NCI-H510A (cell line): ENCODE data around the gene GALT.

Experiments
- DNase-seq: peaks from one replicate; lab custom pipeline; 2025; lab: John Stamatoyannopoulos, UW

The GALT gene

DNA sequence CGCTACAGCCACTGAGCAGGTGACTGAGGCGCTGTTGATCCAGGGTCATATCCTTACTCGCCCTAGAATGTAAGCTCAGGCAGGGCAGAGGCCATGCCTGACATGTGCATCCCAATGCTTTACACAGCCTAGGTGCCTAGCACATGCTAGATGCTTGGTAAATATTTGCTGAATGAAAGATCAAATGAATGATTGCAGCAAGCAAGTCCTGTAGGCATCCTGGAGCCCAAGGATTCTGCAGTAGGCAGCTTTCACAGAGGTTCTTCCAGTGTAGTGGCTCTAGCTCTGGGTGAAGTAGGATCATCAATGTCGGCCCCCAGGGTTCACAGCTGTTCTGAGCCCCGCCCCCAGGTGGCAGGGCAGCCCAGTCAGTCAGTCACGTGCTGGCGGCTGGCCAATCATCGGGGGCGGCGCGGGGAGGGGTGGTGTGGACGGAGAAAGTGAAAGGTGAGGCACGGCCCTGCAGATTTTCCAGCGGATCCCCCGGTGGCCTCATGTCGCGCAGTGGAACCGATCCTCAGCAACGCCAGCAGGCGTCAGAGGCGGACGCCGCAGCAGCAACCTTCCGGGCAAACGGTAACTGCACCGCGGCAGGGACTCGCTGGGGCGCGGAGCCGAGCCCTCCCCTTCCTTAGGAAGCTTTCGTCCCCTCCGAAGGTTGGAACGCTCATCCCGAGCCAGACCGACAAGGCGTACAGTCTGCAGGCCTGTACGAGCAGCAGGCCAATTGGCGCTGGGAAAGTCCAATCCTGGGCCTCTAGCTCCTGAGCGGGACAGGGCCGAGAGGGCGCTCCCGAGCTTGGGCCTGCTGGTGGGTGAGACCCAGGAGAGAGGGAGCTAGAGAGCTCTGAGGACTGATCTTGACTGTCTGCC, at the start of gene GALT:
TSS of gene GALT (plus strand) at position 465 of the 873 bp plus-strand sequence. CDS start at position 495, 30 bp downstream.
- DNase-seq, result peak; percentile 78

DNA sequence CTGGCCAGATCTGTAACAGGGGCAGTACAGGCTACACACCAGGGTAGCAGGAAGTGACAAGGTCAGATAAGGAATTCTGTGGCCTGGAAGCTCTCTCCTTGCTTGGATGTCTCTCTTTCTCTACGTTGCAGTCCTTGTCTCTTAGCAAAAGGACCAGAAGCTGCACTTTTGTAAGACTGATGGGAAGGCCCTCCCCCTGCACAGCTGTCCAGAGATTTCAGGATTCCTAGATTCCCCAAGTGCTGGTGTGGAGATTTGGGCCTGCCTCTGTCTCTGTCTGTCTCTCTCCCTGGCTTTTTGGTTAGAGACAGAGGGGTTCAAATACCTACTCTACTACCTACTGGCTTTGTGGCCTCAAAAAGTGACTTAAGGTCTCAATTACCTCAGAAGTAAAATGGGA, 46.9 kb upstream of the GALT start:
- no peak for DNase-seq

DNA sequence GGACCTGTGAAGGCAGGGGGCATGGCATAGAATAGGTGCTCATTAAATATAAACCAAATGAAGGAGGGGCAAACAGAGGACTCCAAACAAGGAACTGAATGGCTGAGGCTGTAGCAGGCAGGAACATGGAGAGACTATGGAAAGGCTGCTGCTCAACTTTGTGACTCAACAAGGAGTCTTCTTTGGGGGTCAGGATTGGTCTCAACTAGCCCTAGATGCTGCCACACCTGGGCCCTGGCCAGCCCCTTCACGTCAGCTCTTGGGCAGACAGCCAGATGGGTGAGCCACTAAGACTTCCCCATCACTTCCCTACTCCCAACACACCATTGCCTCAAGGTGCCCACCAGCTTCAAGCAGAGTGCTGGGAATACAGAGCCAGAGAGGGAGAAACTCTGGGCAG, 45.6 kb upstream of the GALT start:
- no peak for DNase-seq

DNA sequence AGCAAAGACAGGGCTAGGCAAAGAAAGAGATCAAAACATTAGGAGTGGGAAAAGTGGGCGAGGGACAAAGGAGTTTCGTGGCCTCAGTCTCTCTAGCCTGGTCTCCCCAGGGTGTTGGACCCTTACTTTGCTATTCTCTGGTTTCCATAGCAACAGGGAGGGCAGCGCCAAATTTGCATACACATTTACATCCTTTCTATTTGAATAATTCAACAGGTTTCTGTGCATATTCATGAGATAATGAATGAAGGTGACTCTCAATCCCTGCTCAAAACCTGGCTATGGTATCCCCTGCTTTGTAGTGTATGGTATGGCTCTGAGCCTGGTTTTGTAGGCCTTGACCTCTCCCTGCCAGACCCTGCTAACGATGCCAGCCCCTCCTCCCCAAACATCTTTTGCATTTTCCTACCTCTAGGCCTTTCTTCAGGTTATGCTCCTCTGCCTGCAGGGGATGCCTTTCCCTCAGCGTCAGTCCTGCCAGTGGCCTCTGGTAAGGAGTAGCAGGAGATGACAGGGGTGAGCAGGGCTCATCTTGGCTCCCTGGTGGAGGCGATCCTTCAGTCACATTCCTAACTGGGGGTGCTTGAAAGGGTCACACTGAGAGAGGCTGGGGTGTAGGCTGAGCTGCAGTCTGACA, 44.4 kb upstream of the GALT start:
- DNase-seq, result no peak

DNA sequence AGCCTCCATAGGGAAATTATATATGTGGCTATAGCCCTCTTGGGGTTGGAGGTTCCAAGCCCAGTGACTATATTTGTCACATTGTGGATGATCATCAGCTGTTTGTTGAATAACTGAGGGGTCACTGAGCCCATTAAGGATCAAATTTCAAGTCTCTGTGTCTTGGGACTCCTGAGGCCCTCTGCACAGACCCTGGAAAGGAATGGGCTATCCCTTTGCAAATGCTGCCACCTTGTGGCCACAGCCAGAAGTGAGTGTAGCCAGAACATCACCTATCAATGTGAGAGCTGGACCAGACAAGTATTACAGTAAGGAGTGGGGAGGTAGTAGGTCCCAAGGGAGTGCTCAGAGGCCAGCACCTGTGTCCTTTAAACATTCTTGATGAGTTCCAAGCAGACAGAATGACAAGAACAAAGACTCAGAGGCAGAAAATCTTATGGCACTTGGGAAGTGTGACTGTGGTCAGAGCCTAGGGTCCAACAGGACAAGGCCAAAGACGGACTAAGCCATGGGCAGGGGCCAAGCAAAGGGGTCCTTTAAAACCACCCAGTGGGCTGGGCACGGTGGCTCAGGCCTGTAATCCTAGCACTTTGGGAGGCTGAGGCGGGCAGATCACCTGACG, 42.8 kb upstream of the GALT start:
- peak; percentile 23 for DNase-seq

DNA sequence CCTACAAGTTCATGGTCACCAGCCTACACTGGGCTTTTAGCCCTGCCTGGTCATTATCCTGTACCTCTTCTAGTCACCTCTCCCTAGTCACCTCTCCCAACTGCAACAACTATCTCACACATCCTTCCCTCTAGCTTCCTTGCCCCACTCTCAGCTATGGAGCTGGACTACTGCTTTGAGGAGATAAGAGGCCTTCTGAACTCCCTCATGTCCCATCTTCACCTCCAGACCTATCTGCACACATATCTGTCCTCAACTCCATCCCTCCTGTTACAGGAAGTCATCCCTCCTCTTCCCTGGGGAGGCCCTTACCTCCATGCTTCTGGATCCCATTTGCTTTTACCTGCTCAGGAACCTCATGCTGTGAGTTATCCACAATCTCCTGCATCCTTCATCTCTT, 40.3 kb upstream of the GALT start:
- no peak for DNase-seq

DNA sequence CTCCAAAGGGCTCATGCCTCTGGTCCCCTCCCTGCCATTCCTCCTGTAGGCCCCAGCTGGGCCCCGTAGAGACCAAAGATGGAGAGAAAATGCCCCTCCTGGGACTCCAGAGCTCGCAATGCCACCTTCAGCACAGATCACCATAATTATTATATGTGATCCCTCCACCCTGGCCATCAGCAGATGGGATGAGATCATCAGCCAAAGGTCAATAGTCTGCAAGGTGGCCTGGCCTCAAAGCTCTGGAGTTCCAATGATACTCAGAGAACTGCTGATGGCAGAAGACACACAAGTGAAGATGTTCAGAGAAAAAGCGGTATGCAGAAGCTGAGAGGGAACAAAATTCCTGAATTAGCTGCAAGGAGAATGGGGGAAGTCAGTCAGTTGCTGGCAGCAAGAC, 39.6 kb upstream of the GALT start:
- no peak for DNase-seq

DNA sequence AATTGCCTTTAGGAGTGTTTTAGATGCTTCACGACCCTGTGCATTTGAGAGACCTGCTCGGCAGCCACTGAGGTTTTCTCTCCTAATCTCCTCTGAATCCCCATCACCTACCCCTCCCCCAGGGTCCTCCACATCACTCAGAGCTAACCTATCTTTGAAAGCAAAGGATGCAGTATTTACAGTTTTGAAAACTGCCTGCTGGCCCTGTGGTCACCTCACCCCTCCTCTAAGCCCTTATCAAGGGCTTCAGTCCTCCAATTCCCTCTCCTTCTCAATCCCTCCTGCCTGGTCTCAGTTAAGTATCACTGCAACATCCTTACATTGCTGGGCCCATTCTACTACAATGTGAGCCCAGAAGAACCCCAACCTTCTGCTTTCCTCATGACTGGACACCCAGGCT, 39.1 kb upstream of the GALT start:
- no peak for DNase-seq

DNA sequence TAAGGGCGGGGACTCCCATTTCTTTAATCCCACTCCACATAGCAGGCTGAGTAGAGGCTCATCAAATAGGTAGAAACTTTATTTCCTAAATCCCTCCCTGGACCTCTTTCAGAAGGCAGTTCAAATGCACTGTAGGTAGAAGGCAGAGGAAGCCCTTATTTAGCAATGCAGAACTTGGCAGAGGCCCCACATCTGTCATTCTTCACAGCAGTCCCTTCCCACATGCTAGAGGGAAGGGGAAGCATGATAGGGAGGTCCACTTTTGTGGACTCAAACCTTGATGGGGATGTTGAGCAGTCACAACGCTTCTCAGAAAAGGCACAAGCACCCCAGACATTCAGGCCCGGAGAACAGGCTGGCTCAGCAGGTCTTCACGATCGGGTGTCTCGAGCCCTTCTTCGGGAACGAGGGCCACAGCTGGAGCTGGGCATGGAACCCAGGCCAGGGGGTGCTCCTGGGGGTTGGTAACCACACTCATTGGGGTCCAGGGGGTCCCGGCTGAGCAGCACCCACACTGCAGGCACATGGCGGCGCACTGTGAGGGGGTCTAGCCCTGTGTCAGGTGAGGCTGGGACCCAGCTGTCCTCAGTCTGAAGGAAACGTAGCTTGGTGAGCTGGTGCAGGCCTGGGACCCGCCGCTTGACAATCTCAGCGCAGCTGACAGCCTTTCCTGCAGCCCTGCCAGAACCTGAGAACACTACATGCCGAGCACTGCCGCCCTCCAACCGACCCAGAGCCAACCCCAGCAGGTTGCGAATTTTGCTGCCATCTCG, 35.9 kb upstream of the GALT start:
- no peak for DNase-seq

DNA sequence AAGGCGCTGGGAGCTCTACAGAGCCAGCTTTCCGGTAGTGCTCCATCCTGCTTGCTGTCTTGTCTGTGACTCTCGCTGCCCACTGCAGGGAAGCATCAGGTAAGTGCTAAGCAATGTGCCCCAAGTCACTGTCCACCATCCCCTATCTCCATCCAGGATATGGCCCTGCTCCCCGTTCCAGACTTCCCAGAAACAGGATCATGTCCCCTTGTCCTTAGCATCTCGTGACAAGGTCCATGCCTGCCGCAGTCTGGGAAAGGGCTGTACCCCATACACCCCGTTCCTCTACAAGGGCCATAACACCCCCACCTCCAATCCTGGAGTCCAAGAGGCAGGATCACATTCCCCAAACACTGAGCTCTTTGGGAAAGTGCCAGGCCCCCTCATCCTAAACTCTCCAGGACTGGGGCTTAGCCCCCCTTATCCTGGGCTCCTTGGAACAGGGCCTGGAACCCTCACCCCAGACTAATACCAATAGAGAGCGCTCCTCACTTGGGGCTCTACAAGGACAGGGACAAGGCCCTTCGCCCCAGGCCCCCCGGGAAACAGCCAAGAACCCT, 35.1 kb upstream of the GALT start:
- DNase-seq, result no peak

DNA sequence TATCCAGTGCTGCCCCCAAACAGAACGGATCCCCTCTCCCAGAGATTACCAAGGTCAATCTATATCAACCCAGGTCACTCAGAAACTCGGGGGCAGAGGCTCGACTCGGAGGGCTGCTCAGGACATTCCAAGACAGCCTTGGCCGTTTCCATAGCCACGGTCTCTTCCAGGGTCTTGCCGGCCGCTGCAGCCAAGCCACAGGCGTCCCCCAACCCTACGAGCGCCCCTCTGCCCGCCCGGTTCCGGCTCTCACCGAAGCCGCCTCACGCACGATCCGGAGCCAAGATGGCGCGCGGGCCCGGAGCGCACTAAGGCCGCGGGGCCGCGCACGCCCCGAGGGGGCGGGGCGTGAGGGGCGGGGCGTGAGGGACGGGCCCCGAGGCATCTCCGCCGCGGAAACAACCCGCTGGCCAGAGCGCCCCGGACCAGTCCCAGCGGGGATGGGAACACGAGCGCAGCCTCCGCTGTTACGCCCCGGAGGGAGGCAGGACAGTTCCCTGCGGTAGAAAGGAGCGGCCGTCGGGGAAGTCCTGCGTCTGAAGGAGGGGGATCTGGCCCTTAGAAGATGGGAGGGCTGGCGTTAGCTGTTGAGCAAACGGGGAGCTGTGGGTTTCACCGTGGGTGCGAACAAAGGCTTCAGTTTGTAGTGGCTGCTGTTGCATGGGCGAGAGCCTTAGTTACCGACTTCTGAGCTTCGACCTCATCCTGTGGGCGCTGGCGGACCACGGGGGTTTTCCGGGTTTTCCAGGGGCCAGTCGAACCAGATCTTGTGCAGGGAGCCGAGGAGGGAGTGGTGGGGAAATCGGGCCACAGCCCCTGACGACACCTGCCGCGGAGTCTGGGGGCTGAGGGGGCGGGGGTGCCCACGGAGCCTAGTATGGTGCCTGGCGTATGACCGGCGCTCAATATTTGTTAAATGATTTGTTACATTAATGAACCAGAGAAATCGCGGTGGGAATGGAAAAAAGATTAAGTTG, 34.4 kb upstream of the GALT start, which contains the start of gene RPP25L:
TSS of gene RPP25L (minus strand) at position 287 of the 977 bp plus-strand sequence. CDS start 801 bp downstream, outside the sequence.
- DNase-seq, result peak; percentile 41

DNA sequence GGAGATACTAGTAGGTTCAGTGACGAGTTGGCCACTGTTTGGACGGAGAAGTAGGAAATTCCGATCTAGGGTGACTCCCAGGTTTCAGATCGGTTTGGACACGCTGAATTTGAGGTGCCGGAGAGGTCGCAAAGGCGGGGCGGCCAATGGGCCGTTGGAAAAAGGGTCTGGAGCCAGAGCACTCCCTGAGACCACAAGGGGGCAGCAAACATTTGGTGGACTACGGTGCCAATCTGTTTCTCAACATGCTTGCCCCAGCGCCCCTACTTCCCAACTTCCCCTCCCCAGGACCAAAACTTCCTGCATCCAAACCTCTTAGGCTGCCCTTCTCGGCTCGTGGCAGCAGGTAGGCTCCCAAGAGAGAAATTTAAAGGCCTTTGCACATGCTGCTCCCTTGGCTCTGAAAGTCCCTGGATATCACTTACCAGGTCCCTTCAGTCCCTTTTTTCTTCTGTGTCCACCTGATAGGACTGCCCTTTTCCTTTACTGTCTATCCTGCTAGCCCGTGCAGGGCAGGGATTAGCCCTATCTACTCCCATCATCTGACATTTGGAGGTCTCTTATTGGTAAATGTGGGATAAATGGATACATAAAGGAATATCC, 33.6 kb upstream of the GALT start:
- peak; percentile 45 for DNase-seq

DNA sequence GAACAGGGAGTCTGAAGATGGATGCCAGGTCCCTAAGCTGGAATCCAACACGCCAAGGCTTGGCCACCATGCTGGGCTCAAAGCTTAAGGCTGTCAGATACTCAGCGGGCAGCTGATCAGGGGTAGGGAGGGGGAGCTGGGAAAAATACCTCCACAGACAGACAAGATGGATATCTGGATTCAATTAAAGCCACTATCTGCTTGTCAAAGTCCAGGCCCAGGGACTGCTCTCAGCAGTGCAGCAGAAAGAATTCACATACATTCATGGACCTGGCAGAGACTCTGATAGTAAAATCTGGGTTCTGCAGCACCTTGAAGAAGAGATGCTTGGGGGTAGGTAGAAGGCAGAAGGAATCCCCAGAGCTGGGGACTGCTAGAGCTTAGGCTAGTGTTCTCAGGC, 31.3 kb upstream of the GALT start:
- DNase-seq, result no peak

DNA sequence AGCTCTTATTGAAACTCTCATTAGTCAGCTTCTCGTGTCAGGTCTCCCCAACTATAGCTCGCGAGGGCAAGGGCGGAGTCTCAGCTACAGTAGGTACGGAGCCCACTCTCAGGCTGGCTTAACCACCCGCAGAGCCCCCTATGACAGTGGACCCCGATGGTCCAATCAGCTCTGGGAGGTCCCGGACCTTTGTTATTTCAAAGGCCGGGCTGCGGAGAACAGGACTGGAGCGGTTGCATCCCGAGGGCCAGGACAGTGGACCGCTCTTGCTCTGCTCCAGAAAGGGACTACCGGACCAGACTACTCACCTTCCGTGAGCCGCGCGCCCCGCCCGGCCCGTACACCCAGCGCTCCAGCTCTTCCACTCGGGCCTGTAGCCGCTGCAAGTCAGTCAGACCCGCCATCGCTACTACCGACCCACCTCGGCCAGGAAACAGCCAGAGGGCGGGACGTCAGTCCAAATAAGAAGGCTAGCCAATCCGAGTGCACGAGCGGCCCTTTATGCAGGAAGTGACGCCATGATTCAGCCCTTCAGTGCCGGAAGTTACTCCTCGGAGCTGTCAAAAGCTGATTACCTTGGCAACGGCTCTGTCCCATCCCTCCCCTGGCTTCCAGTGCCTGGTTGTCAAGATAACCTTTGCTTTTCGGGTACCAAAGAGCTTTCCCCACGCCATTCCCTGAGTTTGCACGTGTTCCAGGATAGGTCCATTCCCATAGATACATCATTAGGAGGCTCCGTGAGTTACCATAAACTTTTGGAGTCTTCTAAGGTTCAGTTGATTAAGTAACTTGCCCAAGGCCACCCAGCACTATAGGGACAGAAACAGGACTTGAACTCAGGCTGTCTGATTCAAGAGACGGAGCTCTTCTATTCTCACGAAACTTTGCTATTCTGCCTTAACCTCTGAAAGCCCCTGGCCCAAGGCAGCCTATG, 26.1 kb upstream of the GALT start, which contains the start of gene DCTN3:
TSS of gene DCTN3 (minus strand) at position 435 of the 934 bp plus-strand sequence. CDS start at position 404, 31 bp downstream.
- DNase-seq, result peak; percentile 85

DNA sequence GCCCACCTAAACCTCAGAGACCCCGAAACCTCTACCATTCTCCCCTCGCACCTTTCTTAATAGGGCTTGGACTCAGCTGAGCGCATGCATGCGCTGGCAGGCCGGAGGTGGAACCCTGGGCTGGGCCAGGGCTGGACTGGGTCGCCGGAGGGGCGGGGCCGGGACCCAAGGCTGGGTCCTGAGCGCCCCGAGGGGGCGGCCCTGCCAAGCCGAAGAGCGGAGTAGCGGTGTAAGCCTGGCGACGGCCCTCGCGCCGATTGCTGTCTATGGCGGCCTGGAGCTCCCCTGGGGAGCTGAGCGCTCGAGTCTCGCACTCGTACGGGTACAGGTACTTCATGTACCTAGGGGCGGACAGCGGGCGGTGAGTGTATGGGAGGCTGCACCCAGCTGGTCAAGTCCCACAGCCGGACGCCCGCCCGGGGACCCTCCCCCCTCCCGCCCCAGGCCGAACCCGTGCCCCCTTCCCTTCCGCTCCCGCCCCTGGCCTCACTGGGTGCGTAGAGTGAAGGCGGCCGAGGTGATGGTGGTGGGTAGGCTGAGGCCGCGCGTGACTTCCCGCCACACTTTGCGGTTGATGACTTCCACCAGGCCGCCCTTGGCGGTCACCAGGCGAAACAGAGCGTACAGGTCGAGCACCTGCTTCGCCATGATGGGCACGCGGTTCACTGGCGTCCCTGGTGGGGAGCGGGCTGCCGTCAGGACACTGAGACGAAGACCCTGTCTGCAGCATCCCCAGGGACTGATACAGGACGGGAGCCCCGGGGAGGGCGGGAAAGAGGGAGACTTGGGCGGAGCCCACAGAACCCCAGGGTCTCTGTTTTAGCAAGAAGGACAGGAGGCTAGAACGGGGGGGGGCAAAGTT, 22.9 kb upstream of the GALT start:
- DNase-seq, result no peak

DNA sequence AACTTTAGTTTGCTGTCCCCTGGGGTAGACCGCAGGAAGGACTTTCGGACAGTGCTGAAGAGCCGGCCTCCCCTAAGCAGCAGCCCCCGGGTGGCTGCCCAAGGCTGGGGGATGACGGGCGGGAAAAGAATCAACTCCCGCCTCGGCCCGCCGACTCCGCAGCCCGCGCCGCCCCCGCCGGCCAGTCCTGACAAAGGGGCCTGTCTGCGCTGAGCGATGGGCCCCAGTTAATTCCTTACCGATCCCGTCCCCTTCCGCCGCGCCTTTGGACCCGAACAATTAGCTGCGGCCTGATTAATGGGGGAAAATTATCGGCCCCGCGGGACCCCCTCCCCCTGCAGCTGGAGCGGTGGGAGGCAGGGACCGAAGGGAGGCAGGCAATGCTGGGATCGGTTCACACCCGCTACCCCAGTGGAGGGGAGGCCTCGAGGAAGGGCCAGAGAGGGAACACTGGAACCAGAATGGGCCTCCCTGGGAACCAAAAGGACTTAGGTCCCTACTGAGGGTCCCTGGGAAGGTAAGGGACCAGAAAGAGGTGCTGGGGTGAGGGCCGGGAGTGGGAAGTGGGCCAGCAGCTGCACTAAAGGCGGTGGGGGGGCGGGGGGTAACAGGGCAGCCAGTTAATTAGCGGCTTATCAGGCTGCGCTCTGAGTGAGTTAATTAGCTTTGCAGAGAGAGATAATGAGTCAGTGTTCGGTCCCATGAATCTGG, 21.8 kb upstream of the GALT start:
- no peak for DNase-seq

DNA sequence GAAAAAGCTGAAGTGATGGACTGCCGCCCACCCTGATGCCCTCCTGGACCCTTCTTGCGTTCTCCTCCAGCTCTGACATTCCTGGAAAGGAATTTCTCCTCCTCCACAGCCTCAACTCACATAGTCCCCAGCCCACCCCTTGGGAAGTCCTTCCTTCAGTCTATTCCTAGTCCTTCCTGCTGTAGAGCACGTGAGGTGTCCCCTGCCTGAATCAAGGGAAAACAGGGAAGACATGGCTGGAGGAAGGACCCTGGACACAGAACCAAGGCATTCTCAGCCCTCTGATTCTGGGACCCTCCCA, 21.3 kb upstream of the GALT start:
- DNase-seq, result no peak
